GM12875 (cell line): ENCODE data around the gene PPM1B.

Experiments used
- H3K4me3 ChIP-seq: one replicate; pipeline ENCODE4 v1.5.1; 2011; ENCODE audit warnings: low read depth, low read length, control low read depth
- CTCF ChIP-seq: IDR thresholded peaks from 2 replicates; pipeline ENCODE4 v1.5.1; 2011; ENCODE audit warnings: low read depth, mild to moderate bottlenecking, control low read depth, inconsistent platforms, low read length, moderate library complexity, borderline replicate concordance; ENCODE audit not compliant: insufficient read depth

Gene PPM1B

DNA sequence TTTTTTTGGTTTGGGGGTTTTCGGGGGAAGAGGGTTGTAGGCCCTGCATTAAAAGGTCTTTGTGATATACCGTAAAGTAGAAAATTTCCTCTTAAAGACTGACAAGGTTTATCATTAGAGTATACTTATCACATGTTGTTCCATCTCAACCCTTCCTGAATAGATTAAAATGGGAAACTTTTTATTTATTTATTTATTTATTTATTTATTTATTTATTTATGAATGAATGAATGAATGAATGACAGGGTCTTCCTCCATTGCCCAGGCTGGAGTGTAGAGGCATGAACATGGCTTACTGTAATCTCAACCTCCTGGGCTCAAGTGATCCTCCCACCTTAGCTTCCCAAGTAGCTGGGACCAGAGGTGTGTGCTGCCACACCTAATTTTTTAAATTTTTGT is 58.1 kb downstream of the PPM1B start:
- no peak overlapping the region for H3K4me3 ChIP-seq
- no peak for TF ChIP-seq CTCF

DNA sequence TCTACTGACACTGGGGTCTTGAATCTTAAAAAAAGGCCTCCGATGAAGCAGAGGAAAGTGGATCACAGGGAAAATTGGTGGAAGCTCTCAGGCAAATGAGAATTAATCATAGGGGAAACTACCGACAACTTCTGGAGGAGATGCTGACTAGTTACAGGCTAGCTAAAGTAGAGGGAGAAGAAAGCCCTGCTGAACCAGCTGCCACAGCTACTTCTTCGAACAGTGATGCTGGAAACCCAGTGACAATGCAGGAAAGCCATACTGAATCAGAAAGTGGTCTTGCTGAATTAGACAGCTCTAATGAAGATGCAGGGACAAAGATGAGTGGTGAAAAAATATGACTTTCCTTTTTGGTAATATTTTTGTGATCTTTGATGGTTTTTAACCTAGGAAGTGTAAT is 61.7 kb downstream of the PPM1B start:
- TF ChIP-seq CTCF: no peak

DNA sequence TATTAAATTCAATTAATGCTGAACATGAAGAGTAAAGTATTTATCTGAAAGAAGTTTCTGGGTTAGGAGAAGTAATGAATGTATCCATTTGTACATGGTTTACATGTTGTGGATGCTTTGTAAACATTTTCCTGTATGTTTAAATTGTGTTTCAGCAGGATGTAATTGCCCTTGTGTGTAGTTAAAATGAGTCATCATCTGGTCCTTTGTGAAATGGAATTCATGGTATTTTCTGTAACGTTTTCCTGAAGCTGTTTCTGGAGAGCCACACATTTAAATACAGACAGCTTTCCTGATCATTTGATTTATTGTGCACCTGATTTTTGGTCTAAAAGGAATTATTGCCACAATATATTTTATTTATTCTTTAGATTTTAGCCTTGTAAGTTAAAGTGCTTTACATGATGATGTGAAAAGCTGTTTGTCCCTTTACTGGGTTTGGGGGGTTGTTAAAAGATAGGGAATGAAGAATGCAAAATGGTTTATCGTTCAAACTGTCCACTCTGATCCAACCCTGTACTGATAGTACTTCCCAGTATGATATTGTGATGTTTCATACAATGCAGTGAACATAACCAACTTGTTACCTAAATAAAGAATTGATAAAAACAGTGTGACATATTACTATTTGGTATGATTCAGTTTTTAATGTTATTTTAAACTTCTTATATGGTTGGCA is 64.9 kb downstream of the PPM1B start:
- no peak overlapping the region for H3K4me3 ChIP-seq
- no peak for TF ChIP-seq CTCF

More for the DNA sequence above, 61.7 kb downstream of the PPM1B start:
- H3K4me3 ChIP-seq: no peak overlapping the region

GRCh38 chr2:44237221-44237620 is 68.5 kb downstream of the PPM1B start:
- no peak for TF ChIP-seq CTCF
- no peak overlapping the region for H3K4me3 ChIP-seq

GRCh38 chr2:44242904-44243303 is 74.2 kb downstream of the PPM1B start:
- TF ChIP-seq CTCF: no peak
- H3K4me3 ChIP-seq: no peak overlapping the region

- peak; percentile 35; the same call in 1 of the 2 replicates for TF ChIP-seq CTCF
- no peak overlapping the region for H3K4me3 ChIP-seq
These were observed 75.6 kb downstream of the PPM1B start for GRCh38 chr2:44244135-44244871.
